HG03039 (cell line): ENCODE results near the gene ADAMTS14.

ENCODE experiments used
- ATAC-seq: cut with Tn5 transposase; IDR thresholded peaks from one replicate; pipeline ENCODE4 v1.9.1; 2021; ENCODE audit warnings: mild to moderate bottlenecking, moderate library complexity; ENCODE audit not compliant: unreplicated experiment

ADAMTS14 gene

DNA sequence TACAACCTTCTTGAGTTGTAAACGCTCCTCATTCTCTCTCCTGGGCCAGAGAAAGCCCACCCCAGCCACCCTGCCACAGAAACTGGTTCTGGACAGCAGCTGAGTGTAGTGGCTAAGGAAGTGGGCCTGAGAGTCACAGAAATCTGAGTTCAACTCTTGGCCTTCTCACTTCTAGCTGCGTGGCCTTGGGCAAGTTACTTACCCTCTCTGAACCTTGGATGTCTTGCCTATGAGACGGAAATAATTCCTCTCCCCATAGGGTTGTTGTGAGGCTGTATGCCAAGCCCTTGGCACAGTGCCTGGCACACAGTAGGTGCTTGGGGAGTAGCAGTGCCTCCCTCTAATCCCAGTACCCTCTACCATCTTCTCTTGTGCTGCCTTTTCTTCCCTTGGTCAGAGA lies 51.5 kb downstream of the ADAMTS14 start:
- ATAC-seq: no peak

DNA sequence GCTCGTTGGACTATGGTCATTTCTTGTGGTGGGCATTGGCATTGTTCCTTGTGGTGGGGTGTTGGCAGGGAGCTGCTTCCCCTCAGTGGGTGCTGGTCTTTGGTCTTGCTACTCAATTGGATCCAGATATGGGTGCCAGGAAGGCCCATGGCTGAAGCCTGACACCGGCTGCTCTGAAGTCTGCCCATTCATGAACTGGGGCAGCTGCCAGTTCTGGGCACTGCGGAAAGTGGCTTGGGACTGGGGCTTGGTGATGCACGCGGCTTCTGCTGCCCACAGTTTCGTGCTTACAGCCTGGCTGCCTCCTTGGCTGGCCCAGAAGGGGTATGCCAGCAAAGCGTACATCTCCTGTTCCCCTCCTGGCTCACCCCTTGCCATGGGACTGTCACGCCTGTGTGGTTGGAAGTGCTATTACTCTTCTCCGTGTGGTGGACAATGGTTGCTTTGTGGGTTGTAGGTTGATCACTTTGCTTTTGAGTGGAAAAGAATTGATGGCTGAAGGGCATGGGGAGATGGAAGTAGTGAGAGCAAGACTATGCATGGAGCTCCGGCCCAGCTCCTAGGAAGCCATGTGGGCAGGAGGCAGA lies 54.7 kb downstream of the ADAMTS14 start:
- no peak for ATAC-seq

DNA sequence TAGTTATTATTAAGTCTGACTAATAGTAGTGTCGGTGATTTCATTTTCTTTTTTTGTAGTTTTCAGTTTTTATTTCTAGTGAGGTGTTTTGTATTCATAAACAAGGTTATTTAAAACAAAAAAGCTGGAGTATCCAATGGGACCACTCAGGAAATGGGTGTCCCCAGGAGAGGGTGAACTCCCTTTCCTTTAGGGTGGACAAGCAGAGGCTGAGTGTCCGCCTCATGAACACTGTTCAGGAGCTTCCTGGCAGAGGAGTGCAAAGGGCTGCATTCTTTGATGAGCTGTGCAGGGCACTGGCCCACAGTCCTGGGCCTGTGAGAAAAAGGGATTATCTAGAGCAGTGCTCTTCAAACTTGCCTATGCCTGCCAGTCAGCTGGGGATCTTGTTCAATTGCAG lies 56.0 kb downstream of the ADAMTS14 start:
- no peak for ATAC-seq

DNA sequence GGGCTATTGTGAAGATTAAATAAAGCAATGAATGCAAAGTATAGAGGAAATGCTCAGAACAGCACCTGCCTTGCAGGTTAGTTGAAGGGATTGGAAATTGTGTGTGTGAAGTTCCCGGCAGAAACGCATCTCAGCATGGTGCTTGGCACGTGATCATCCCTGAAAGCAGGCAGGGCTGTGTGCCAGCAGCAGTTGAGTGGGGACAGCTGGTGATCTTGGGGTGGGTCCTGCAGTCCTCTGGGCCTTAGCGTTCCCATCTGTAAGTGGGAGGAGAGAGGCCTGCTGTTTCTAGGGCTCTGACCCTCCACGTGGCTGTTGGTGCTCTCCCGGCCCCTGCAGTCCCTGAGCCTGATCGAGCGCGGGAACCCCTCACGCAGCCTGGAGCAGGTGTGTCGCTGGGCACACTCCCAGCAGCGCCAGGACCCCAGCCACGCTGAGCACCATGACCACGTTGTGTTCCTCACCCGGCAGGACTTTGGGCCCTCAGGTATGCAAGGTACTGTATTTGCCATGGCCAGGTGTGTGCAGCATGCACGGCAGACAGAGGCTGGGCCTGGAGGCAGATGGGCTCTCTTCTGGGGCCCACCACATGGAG lies 57.6 kb downstream of the ADAMTS14 start:
- ATAC-seq: no peak

DNA sequence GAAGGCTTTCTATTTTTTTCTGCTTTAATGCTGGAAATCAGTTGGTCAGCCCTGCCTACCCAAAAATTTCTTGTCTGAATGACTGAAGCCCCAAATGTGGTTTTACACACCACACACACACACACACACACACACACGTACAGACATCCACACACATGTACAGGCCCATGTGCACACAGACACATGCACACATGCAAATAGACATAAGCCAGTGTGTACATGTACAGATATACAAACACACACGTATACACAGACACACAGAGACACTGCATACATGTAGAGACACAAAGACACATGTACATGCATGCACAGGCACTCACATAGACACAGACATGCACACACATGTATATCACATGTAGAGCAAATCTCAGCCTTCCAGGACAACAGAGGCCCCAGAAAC lies 58.6 kb downstream of the ADAMTS14 start:
- no peak for ATAC-seq

DNA sequence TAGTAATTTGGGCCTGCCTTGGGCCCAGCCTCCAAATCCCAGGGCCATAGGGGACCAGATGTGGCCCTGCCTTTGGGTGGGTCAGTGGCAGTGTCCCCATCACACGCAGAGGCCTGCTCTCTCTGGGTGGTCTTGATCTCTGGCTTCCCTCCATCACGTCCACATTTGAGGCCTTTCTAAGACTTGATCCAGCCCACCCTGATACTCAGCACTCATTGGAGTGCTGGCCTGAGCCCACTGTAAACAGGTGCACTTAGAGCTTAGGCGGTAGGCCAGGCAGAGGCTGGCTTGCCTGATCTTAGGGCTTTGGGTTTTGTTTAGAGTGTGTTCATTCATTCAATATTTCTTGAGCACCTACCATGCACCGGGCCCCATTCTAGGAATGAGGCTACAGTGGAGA lies 60.3 kb downstream of the ADAMTS14 start:
- ATAC-seq: no peak

DNA sequence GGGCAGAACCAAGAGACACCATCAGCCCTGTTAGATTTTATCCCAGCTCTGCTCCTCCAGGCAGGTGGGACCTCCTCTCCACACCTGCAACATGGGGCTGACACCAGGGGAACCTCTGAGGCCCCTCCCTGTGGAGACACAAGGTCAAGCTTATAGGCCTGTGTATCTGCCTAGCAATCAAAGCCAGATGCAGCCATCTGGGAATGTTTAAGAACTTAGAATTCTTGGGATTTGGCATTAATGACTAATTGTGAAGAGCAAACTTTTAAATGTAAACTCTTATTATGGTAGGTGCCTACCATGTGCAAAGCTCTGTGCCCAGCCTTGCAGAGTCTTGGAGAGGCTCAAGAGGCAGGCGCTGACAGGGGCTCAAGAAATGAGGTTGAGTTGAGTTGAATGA lies 60.7 kb downstream of the ADAMTS14 start:
- no peak for ATAC-seq

DNA sequence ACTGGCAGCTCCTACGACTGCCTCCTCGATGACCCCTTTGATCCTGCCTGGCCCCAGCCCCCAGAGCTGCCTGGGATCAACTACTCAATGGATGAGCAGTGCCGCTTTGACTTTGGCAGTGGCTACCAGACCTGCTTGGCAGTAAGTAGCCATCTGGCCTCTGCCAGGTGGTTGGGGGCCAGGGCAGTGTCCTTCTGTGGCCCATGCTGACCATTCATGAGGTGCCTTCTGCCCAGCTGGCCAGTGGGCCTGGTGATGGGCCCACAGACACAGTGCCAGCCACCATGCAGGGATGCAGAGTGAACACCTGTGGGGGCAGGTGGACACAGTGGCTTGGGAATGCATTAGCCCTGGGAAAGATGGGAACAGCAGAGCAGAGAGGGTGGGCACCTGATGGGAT lies 62.9 kb downstream of the ADAMTS14 start:
- no peak for ATAC-seq

DNA sequence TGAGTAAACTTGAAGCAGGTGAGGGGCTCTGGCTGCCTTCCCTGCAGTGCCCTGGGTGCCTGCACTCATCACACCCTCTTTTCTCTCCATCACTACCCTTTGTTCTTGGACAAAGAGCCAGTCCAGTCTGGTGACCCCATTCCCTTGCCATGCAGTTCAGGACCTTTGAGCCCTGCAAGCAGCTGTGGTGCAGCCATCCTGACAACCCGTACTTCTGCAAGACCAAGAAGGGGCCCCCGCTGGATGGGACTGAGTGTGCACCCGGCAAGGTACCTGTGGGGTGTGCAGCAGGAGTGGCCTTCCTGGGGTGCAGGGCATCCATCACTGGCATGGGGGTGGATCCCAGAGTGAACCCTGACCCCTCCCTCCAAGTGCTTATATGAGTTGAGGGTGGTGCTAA lies 64.2 kb downstream of the ADAMTS14 start:
- ATAC-seq: no peak

DNA sequence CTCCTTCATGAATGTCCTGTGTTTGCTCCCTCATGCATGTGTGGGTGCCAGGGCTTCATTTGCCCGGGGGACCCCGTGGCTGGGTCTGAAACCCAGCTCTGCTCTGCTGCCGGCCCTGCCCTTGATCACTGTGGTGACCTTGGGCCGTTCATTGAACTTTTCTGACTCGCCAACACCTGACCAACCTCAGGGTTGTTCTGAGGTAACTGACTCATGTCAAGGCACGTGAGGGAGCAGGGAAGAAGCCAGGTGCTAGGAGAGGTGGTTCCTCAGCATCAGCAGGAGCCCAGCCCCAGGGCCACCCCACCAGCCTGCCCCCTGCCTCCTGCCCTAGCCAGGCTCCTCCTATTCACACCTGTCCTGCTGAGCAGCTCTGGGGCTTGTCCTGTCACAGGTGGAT lies 64.9 kb downstream of the ADAMTS14 start:
- ATAC-seq: no peak

DNA sequence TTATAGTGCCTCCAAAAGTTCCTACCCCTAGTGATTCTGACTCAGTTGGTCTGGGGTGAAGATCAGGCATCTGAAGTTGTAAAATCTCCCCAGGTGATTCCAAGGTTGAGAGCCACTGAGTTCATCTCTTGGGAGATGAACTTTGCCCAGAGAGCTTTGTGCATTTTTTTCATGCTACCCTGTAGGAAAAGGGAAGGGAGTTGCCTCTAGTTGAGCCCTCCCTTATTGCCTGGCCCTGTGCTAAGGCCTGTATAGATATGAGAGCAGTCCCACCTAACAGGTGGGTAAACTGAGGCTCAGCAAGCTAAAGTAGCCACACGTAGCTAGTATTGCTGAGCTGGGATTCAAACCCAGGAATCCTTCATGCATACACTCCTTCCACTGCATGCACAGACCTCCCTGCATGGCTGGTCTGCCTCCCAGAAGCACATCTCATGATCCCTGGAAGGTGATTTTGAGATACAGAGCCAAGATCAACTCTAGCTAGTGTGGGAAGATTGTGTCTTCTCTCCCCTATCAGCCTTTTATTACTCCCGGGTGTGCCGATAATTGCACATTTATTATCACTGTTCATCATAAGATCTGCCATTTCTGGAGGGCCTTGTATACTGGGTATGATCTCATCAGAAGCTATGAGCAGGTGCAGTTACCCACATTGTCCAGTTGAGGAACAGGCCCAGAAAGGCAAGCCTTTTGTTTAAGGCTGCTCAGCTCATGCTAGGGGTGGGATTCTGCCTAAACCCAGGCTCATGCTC lies 65.9 kb downstream of the ADAMTS14 start:
- no peak for ATAC-seq

DNA sequence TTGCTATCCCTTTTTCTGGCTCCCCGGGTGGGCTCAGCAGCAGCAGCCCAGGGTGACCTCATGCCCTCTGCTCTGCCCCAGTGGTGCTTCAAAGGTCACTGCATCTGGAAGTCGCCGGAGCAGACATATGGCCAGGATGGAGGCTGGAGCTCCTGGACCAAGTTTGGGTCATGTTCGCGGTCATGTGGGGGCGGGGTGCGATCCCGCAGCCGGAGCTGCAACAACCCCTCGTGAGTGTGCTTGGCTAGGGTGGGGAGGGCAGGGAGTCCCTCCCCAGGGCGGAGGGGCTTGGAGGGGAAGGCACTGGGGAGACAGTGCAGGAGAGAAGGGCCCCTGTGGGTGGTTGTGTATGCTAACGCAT lies 66.4 kb downstream of the ADAMTS14 start:
- ATAC-seq: no peak

DNA sequence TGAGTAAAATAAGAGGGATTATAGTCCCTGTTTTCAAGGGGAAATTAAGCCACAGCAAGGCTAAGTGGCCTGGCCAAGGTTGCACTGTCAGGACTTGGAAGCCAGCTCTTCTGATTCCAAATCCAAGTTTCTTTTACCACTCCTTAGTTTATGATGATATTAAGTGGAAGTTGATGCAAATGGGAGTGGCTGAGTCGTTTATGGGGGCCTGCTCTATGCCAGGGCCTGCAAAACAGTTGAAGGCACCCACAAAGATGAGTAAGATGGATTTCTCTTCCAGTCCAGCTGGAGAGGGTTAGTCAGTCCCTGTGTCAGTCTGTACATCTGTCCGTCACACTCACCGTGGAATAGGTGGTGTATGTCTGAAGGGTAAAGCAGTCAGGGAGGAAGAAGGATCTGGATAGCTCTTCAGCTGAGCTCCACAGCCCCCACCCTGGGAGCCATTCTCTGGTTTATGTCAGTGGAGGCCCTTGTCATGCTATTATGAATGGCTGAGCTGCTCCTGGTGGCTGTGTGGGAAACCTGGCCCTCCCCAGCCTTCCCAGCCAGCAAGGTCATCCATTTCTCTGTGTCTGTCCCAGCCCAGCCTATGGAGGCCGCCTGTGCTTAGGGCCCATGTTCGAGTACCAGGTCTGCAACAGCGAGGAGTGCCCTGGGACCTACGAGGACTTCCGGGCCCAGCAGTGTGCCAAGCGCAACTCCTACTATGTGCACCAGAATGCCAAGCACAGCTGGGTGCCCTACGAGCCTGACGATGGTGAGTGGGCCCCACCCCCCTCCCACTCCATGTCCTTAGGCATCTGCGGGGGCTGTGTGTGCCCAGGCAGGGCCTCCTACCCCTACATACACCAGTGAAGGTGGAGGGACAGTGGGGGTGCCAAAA lies 68.3 kb downstream of the ADAMTS14 start:
- no peak for ATAC-seq

DNA sequence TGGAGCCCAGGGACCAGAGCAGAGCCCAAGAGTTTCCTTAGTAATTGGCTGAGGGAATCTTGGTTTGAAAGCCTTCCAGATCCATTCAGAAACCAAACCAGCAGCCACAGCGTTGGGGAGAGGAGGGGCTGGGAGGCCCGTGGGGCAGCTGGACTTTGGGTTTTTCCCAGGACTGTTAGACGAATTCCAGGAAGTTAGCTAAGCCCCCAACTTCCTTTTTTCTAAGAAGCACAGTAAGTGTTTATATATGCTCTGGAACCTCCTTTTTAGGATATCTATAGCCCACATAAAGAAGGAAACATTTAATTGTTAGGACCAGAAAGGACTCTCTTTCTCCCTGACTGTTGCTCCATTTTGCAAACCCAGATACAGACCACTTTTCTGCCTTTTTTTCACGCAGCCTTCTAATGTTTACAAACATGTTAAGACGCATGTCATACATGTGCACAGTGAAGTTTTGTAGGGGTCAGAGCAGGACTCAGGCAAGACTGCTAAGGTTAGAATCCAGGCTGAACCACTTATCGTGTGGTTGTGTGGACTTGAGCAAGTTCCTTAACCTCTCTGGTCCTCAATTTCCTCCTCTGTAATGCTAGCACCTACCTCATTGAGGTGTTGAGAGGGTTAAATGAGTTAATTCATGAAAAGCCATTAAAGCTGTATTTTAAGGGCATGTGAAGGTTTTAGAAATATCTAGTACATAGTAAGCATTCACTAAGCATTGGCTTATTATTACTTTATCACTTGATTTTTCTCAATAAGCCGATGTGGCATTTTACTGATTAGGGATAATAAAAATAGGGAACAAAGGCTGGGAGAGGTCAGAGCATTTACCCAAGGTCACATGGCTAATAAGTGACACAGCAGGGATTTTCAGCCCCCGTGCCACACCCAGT lies 70.5 kb downstream of the ADAMTS14 start:
- ATAC-seq: no peak

DNA sequence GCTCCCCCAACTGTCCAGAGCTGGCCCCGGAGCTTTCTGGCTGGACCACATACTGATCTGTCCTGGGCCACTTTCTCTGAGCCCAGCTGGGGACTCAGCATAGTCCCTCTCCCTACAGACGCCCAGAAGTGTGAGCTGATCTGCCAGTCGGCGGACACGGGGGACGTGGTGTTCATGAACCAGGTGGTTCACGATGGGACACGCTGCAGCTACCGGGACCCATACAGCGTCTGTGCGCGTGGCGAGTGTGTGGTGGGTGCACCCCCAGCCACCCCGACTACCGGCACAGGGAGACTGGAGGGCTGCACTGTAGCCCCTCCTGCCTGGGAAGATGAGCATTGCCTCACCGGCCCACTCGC lies 71.1 kb downstream of the ADAMTS14 start:
- no peak for ATAC-seq

DNA sequence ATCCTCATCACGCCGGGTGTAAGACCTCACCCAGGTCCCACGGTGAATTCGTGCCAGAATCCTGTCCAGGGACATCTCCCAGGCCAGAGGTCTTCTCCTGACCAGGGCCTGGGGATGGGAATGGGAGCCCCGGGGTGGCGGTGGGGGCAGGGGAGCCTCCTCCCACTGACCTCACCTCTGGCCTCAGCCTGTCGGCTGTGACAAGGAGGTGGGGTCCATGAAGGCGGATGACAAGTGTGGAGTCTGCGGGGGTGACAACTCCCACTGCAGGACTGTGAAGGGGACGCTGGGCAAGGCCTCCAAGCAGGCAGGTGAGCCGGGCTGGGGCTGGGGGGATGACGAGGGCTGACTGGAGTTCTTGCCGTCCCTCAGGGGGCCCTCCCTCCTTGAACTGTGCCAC lies 71.6 kb downstream of the ADAMTS14 start:
- no peak for ATAC-seq

DNA sequence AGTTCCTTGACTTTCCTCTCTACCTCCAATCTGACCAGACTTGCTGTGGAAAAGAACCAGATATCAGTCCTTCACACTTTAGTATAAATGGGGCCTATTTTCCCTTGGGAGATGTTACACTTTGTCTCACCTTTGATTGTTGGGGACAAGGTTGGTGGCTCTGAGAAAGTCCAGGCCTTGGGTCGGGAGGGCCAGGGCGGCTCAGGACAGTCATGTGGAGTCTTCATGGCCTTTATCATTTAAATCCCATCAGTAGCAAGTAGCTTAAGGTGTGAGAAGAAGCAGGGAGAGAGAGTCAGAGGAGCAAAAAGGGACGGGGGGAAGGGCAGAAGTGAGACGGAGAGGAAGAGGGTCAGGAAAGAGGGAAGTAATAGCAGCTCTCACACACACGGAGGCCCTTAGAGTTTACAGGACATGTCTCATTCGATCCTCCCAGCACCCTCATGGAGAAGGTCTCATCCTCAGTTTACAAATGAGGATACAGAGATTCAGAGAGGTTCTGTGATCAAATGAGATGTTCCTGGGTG lies 72.4 kb downstream of the ADAMTS14 start:
- ATAC-seq: no peak

DNA sequence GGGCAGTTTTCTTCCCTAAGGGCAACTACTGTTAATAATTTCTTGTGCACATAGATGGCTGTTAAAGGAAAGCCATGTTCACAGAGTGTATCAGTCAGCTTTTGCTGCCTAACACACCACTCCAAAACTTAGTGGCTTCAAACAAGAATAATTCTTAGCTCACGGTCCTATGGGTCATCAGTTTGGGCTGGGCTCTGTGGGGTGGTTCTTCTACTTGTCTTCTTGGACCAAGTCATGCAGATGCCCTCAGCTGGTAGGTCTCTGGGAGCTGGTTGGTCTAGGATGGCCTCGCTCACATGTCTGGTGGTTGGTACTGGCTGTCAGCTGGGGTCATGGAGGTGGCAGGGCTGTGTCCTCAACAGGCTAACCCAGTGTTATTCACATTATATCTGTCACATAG lies 73.2 kb downstream of the ADAMTS14 start:
- no peak for ATAC-seq

DNA sequence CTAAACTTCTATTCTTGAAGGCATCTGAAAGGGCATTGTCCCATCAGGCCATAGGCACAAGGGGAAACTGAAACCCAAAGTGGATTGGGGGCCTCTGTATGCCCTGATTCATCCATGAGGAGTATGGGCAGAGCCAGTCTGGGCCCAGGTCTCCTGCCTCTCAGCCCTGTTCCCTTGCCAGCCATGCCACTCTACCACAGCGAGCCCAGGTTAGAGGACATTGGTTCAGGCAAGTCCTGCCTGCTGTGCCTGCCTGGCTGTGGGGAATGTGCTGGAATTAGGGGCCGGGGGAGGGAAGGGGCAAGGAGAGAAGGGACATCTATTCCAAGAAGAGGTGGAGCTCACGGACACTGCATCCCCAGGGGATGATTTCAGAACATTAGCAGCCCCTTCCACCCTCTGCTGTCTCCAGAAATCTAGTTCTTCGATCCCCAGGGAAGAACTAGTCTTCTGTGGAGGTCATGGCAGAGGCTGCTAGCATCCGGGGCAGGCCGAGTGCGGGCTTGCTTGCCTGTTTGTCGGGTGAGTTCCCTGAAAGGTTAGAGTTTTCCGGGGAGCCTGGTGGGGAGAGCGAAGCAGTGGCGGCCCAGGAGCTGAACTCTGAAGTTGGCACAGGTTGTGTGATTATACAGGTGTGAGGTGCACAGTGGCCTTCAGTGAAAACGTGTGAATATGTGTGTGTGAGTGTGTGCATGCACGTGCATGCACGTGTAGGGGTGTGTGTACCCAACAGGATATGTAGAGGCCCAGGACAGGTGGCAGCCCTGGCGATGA lies 75.1 kb downstream of the ADAMTS14 start:
- no peak for ATAC-seq

DNA sequence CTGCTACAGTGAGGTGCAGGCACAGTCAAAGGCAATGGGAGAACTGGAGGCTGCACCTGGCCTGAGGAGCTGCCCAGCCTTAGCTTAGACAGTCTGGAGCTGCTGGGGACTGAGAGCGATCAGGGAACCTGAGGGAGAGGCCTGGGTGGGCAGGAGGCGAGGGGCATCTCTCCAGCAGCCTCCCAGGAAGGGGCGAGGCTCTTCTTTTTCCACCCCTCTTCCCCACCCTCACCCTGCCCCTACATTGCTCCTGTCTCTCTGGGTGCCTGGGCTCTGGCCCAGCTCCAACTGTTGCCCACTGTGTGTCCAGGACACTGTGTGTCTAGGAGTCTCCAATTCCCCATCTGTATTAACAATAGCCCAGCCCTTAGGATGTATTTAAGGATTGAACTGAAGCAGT lies 76.0 kb downstream of the ADAMTS14 start:
- ATAC-seq: no peak
